ENCODE measurements around the gene UBC. TPM values are rescaled to one million over a fixed set of nuclear protein-coding genes. Genes with fewer than 3 reads are reported as not detected.

UBC gene
- total RNA-seq, 2 experiments from 2014 or later: 963 to 1,010 TPM

GRCh38 chr12:124864326-124864752, 50.1 kb downstream of the UBC start:
- Mint-ChIP-seq H3K4me1 (ENCODE audit: low read depth) (peaks cover 29% of the 10 kb centered on the region), H3K27me3 (peaks cover 7% of the 10 kb centered on the region), H3K4me3 (peak overlapping the region; percentile 85), H3K9me3 (no peaks in the 10 kb centered on the region), H3K27ac (peak overlapping the region; percentile 93), H3K36me3 (ENCODE audit: low read depth) (peaks cover 18% of the 10 kb centered on the region)
- ATAC-seq: peak; percentile 2
- no peak for TF ChIP-seq CTCF (IDR thresholded peaks at IDR 0.05)
- DNase-seq: no peak
- ChIA-PET POLR2A (interaction anchor here (0.6 kb wide), 3 partner anchors 9 to 613 kb away, joined by 3 to 4 read pairs (median 3); partner anchors contain the start of gene UBC), CTCF (interaction anchor here (0.9 kb wide), 1 partner anchor 9 kb away, joined by 3 read pairs; no protein-coding TSS in a partner anchor)
- intact Hi-C loops (cut with micrococcal nuclease): no loop called here

DNA sequence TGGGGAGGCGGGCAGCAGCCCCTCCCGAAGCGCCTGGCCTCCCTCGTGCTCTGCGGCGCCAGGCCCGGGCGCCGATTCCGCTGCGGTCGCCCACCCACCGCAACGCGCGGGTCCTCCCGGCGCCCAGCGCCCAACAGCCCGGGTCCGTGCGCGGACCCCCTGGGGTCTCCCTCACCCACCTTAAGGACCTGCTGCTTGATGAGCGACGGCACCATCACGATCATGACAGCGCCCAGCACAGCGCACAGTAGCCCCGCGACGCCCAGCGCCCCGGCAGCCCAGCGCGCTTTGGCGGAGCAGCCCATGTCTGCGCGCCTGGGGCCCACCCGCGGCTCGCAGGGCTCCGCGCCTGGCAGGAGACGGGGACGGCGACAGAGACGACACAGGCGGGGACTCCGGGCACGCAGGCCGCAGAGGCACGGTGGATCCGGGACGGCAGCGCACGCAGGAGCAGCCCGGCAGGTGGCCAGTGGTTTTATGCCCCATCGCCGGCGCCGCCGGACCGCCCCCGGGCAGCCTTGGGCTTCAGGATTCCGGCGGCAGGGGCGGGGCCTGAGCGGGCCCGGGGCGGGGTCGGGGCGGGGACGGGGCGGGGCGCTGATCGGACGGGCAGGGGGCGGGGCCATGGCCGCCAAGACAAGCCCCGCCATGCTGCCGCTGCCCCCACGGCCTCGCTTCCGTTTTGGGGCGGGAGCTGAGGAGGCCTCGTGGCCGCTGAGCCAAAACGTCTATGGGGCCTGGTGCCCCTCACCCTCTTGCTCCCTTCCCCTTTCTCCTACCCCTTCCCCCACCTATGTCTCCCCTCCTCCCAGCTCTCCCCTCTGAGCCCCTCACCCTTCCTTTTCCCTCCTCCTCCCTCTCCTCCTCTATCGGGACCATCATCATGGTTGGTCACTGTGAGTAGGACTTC, 50.8 kb downstream of the UBC start, which contains the start of gene SCARB1:
Gene SCARB1, minus strand, starts transcription at position 449 of the 910 bp plus-strand sequence. Its CDS starts 144 bp downstream, at position 305.
- Mint-ChIP-seq H3K4me1 (ENCODE audit: low read depth) (peaks cover 25% of the 10 kb centered on the region), H3K27me3 (peaks cover 4% of the 10 kb centered on the region), H3K27ac (peak within 1 kb of the TSS; percentile 93), H3K9me3 (no peaks in the 10 kb centered on the region), H3K4me3 (peak within 1 kb of the TSS; percentile 85), H3K36me3 (ENCODE audit: low read depth) (peaks cover 18% of the 10 kb centered on the region)
- DNase-seq (peak; percentile 84), ATAC-seq (peak; percentile 91)
- CTCF ChIA-PET: interaction anchor here (0.9 to 1.5 kb wide), 3 partner anchors 8 to 77 kb away, joined by 3 to 10 read pairs (median 4); no protein-coding TSS in a partner anchor
- POLR2A ChIA-PET: interaction anchor here (0.6 to 1.0 kb wide), 2 partner anchors 9 to 51 kb away, joined by 3 to 4 read pairs; partner anchors contain the start of gene UBC
- TF ChIP-seq CTCF (IDR thresholded peaks at IDR 0.05): no peak
- intact Hi-C loops (cut with micrococcal nuclease): no loop called here

DNA sequence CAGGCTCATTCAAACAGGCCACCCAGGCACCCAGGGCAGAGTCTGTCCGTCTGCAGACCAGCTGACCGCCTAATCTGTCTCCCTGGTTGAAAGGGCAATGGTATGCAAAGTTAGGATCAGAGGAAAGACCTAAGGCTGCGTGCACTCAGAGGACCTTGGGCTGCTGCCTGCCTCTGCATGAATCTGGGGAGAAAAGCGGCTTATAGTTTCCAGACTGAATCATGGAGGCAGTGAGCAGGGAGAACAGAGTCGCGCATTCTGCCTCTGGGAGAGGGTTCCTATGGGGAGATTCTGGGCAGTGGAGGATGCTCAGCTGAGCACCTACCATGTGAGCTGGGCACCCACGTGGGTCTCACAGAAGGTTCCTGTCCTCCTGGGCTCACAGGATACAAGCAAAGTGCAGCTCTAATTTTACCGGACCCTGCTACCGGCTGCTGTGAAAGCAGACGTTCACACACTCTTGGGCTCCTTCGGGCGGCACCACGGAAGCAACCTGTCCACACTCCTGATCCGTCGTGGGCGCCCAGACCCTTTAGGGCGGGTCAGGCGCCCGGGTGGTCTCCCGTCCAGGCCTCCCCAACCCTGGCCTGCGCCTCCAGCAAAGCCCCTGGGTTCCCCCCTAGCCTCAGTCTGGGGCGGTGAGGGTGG, 51.6 kb downstream of the UBC start:
- DNase-seq: peak; percentile 57
- Mint-ChIP-seq H3K4me1 (ENCODE audit: low read depth) (peaks cover 23% of the 10 kb centered on the region), H3K36me3 (ENCODE audit: low read depth) (peaks cover 18% of the 10 kb centered on the region), H3K27me3 (no peaks in the 10 kb centered on the region), H3K4me3 (peak overlapping the region; percentile 85), H3K27ac (peak overlapping the region; percentile 66), H3K9me3 (no peaks in the 10 kb centered on the region)
- POLR2A ChIA-PET: interaction anchor here (0.8 to 1.4 kb wide), 5 partner anchors 10 to 77 kb away, joined by 3 to 4 read pairs (median 3); partner anchors contain the start of gene UBC
- TF ChIP-seq CTCF (IDR thresholded peaks at IDR 0.05): no peak
- intact Hi-C loops (cut with micrococcal nuclease): no loop called here
- CTCF ChIA-PET: interaction anchor here (1.1 to 1.5 kb wide), 2 partner anchors 43 to 77 kb away, joined by 4 to 10 read pairs; no protein-coding TSS in a partner anchor
- peak; percentile 19 for ATAC-seq

DNA sequence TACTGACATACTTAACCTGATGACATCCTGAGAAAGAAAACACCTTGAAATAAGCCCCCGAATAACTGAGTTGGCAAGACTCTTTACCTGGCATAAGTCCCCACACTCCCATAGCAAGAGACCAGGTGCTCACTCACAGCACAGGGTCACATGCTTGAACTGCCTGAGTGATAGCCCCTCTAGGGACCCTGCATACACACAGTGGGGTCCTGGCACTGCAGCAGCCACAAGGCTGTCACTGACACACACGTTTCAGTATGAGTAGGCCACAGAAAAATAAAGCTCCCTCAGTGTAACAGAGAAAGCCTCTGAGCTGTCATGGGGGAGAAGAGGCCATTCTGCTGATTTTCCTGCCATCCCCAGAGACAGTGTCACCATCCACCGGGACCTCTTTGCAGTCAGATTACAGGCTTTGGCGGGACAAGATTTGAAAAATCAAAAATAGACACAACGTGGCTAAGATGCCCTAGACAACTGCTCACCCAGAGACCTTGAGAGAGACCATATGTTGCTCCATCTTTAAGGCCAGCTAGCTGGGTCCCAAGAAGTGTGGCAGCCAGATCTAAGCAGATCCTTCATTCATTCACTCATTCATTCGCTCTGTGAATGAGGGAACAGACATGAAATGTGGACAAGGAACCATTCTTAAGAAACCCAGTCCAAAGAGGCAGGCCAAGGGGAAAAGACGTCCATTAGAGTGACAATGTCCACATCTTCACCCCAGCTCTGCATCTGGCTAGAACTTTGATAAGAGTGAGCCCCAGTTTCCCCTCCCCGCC, 52.4 kb downstream of the UBC start:
- ChIA-PET CTCF (interaction anchor here (1.1 to 1.5 kb wide), 2 partner anchors 44 to 78 kb away, joined by 4 to 10 read pairs; no protein-coding TSS in a partner anchor), POLR2A (interaction anchor here (0.8 to 1.4 kb wide), 5 partner anchors 10 to 78 kb away, joined by 3 to 4 read pairs (median 3); partner anchors contain the start of gene UBC)
- peaks cover 23% of the 10 kb centered on the region for H3K4me1 Mint-ChIP-seq (ENCODE audit: low read depth)
- intact Hi-C loops (cut with micrococcal nuclease): no loop called here
- H3K27me3 Mint-ChIP-seq: no peaks in the 10 kb centered on the region
- no peak overlapping the region for H3K27ac Mint-ChIP-seq
- H3K36me3 Mint-ChIP-seq (ENCODE audit: low read depth): peaks cover 18% of the 10 kb centered on the region
- no peak for TF ChIP-seq CTCF (IDR thresholded peaks at IDR 0.05)
- no peak for ATAC-seq
- H3K4me3 Mint-ChIP-seq: peak overlapping the region; percentile 85
- H3K9me3 Mint-ChIP-seq: no peaks in the 10 kb centered on the region
- no peak for DNase-seq

Small RNA genes lying within 50 kb of the gene (microRNA-seq; reads per million reads assigned to microRNA genes)
- not detected for gene MIR5188 (ENCODE audit: borderline microRNAs expressed, borderline replicate concordance)

Other genes starting within 250 kb of the UBC start
- gene SCARB1, start 50.8 kb downstream of the UBC start, total RNA-seq: 10 to 100 TPM; 36.2 to 38.1 TPM
- gene DHX37, start 74.5 kb upstream of the UBC start, total RNA-seq: 10 to 100 TPM; 32.4 to 33.5 TPM
- gene BRI3BP, start 79.0 kb upstream of the UBC start, total RNA-seq: 10 to 100 TPM; 22.1 to 22.3 TPM
- gene AACS, start 150.8 kb upstream of the UBC start, total RNA-seq: 10 to 100 TPM; 15.7 to 17.6 TPM